Mesendoderm (in vitro differentiated cells): ENCODE measurements around the gene CCDC136.

ENCODE experiments used
- DNase-seq: peaks from one replicate; pipeline ENCODE4 v3.0.0; 2013
- H2AK5ac ChIP-seq: 2 replicates; pipeline ENCODE4 v1.6.1; 2013; ENCODE audit warnings: low read length, inconsistent platforms
- H2BK120ac ChIP-seq: 2 replicates; pipeline ENCODE4 v1.6.1; 2013; ENCODE audit warnings: low read depth, mild to moderate bottlenecking, low read length, moderate library complexity, mixed read lengths
- H2BK15ac ChIP-seq: replicated peaks from 2 replicates; pipeline ENCODE4 v1.6.1; 2013; ENCODE audit warnings: low read depth, mild to moderate bottlenecking, moderate library complexity
- H2BK5ac ChIP-seq: 2 replicates; pipeline ENCODE4 v1.6.1; 2013; ENCODE audit warnings: low read length, inconsistent platforms
- H3K18ac ChIP-seq: 2 replicates; pipeline ENCODE4 v1.6.1; 2013; ENCODE audit warnings: mild to moderate bottlenecking, low read length, mixed read lengths
- H3K23ac ChIP-seq: one replicate; pipeline ENCODE4 v1.6.1; 2013; ENCODE audit warnings: low read length
- H3K27ac ChIP-seq: 2 replicates; pipeline ENCODE4 v1.5.1; 2013; ENCODE audit warnings: low read depth, mild to moderate bottlenecking, inconsistent platforms, low read length, moderate library complexity
- H3K27me3 ChIP-seq: 2 replicates; pipeline ENCODE4 v1.6.1; 2013; ENCODE audit warnings: low read length, control low read depth, mild to moderate bottlenecking, inconsistent platforms; ENCODE audit not compliant: insufficient read depth, poor library complexity
- H3K36me3 ChIP-seq: 2 replicates; pipeline ENCODE4 v1.6.1; 2013; ENCODE audit warnings: low read length, inconsistent platforms; ENCODE audit not compliant: control insufficient read depth, insufficient read depth
- H3K4ac ChIP-seq: one replicate; pipeline ENCODE4 v1.6.1; 2013; ENCODE audit warnings: low read depth, mild to moderate bottlenecking, low read length, moderate library complexity
- H3K4me1 ChIP-seq: 2 replicates; pipeline ENCODE4 v1.6.1; 2013; ENCODE audit warnings: low read depth, low read length, inconsistent platforms; ENCODE audit not compliant: control insufficient read depth
- H3K4me2 ChIP-seq: 2 replicates; pipeline ENCODE4 v1.6.1; 2013; ENCODE audit warnings: low read length
- H3K4me3 ChIP-seq: 2 replicates; pipeline ENCODE4 v1.5.1; 2013; ENCODE audit warnings: mild to moderate bottlenecking, low read length
- H3K56ac ChIP-seq: one replicate; pipeline ENCODE4 v1.6.1; 2013; ENCODE audit warnings: low read length
- H3K79me1 ChIP-seq: 2 replicates; pipeline ENCODE4 v1.6.1; 2013; ENCODE audit warnings: low read length, inconsistent platforms
- H3K79me2 ChIP-seq: 2 replicates; pipeline ENCODE4 v1.6.1; 2013; ENCODE audit warnings: mild to moderate bottlenecking, low read length; ENCODE audit not compliant: control insufficient read depth, insufficient read depth
- H3K9ac ChIP-seq: 2 replicates; pipeline ENCODE4 v1.6.1; 2013; ENCODE audit warnings: low read length, inconsistent platforms
- H4K5ac ChIP-seq: one replicate; pipeline ENCODE4 v1.6.1; 2013; ENCODE audit warnings: low read length
- H4K8ac ChIP-seq: one replicate; pipeline ENCODE4 v1.6.1; 2013; ENCODE audit warnings: low read depth, mild to moderate bottlenecking, control low read depth, low read length, moderate library complexity
- WGBS: extraction: QIAGEN DNeasy Blood & Tissue Kit; methylation state at CpG from one replicate; pipeline ENCODE4 v1.1.7; 2013; ENCODE audit warnings: low lambda C conversion rate, missing lambda C conversion rate; ENCODE audit not compliant: insufficient coverage; ENCODE audit errors: extremely low coverage; 5-methylcytosine and 5-hydroxymethylcytosine counted together

The CCDC136 gene

GRCh38 chr7:128831994-128832879 lies 40.5 kb downstream of the CCDC136 start:
- Histone ChIP-seq H3K23ac (no peak overlapping the region), H4K5ac (no peak overlapping the region), H3K79me2 (peaks cover 12% of the 10 kb centered on the region), H2BK5ac (peak overlapping the region; percentile 89), H2BK120ac (peak overlapping the region; percentile 51), H3K27me3 (no peaks in the 10 kb centered on the region), H3K9ac (peak overlapping the region; percentile 84), H3K27ac (peak overlapping the region; percentile 88), H2BK15ac (no peak overlapping the region), H3K36me3 (peaks cover under 1% of the 10 kb centered on the region), H4K8ac (no peak overlapping the region), H3K4me1 (peaks cover 23% of the 10 kb centered on the region), H3K4me3 (peak overlapping the region; percentile 49), H3K56ac (peak overlapping the region; percentile 98), H3K79me1 (peaks cover 6% of the 10 kb centered on the region), H2AK5ac (no peak overlapping the region), H3K4me2 (peak overlapping the region; percentile 81), H3K4ac (peak overlapping the region; percentile 74), H3K18ac (peak overlapping the region; percentile 78)
- WGBS = no CpG with 5 or more reads among the region's 22 CpGs
- peak; percentile 97 for DNase-seq

- DNase-seq = no peak
- H3K9ac ChIP-seq = peak overlapping the region; percentile 71
- no peak overlapping the region for H2BK120ac ChIP-seq
- peak overlapping the region; percentile 41 for H3K4ac ChIP-seq
- no peaks in the 10 kb centered on the region for H3K27me3 ChIP-seq
- no peak overlapping the region for H2AK5ac ChIP-seq
- H4K5ac ChIP-seq = no peak overlapping the region
- H4K8ac ChIP-seq = no peak overlapping the region
- peak overlapping the region; percentile 74 for H3K4me2 ChIP-seq
- peak overlapping the region; percentile 89 for H2BK5ac ChIP-seq
- peak overlapping the region; percentile 56 for H3K18ac ChIP-seq
- peak overlapping the region; percentile 1 for H3K4me3 ChIP-seq
- no peak overlapping the region for H2BK15ac ChIP-seq
- H3K27ac ChIP-seq = peak overlapping the region; percentile 88
- no peak overlapping the region for H3K23ac ChIP-seq
- H3K56ac ChIP-seq = peak overlapping the region; percentile 98
- WGBS = no CpG with 5 or more reads among the region's 2 CpGs
- H3K4me1 ChIP-seq = peaks cover 20% of the 10 kb centered on the region
- H3K36me3 ChIP-seq = peaks cover 3% of the 10 kb centered on the region
- peaks cover 12% of the 10 kb centered on the region for H3K79me2 ChIP-seq
- H3K79me1 ChIP-seq = peaks cover 6% of the 10 kb centered on the region
These were observed 41.0 kb downstream of the CCDC136 start for GRCh38 chr7:128832880-128833147.

GRCh38 chr7:128833148-128833945 lies 41.6 kb downstream of the CCDC136 start:
- Histone ChIP-seq H3K56ac (peak overlapping the region; percentile 98), H4K8ac (no peak overlapping the region), H3K79me1 (peaks cover 6% of the 10 kb centered on the region), H3K27me3 (no peaks in the 10 kb centered on the region), H2AK5ac (no peak overlapping the region), H3K27ac (peak overlapping the region; percentile 88), H3K4me2 (peak overlapping the region; percentile 74), H3K4me1 (peaks cover 16% of the 10 kb centered on the region), H3K36me3 (peaks cover 6% of the 10 kb centered on the region), H2BK120ac (peak overlapping the region; percentile 5), H3K18ac (peak overlapping the region; percentile 56), H4K5ac (no peak overlapping the region), H3K9ac (peak overlapping the region; percentile 71), H3K4me3 (peak overlapping the region; percentile 1), H3K23ac (peak overlapping the region; percentile 57), H3K4ac (peak overlapping the region; percentile 41), H3K79me2 (peaks cover 12% of the 10 kb centered on the region), H2BK5ac (peak overlapping the region; percentile 89), H2BK15ac (no peak overlapping the region)
- no CpG with 5 or more reads among the region's 13 CpGs for whole genome bisulfite sequencing
- peak; percentile 72 for DNase-seq

GRCh38 chr7:128833946-128834325 lies 42.2 kb downstream of the CCDC136 start:
- Histone ChIP-seq H3K4me2 (no peak overlapping the region), H3K4me1 (peaks cover 15% of the 10 kb centered on the region), H3K4me3 (no peak overlapping the region), H3K79me2 (peaks cover 12% of the 10 kb centered on the region), H2BK5ac (no peak overlapping the region), H3K36me3 (peaks cover 7% of the 10 kb centered on the region), H3K18ac (peak overlapping the region; percentile 56), H3K79me1 (peaks cover 6% of the 10 kb centered on the region), H2BK15ac (no peak overlapping the region), H2BK120ac (no peak overlapping the region), H3K9ac (peak overlapping the region; percentile 47), H3K4ac (no peak overlapping the region), H4K8ac (no peak overlapping the region), H4K5ac (no peak overlapping the region), H3K27me3 (no peaks in the 10 kb centered on the region), H3K23ac (peak overlapping the region; percentile 57), H3K56ac (peak overlapping the region; percentile 98), H3K27ac (no peak overlapping the region), H2AK5ac (peak overlapping the region; percentile 49)
- WGBS = no CpG with 5 or more reads among the region's 4 CpGs
- DNase-seq = peak; percentile 57

GRCh38 chr7:128835231-128835751 lies 43.5 kb downstream of the CCDC136 start:
- H2BK5ac ChIP-seq = no peak overlapping the region
- H3K27ac ChIP-seq = no peak overlapping the region
- H3K18ac ChIP-seq = no peak overlapping the region
- peaks cover 12% of the 10 kb centered on the region for H3K79me2 ChIP-seq
- no peak overlapping the region for H4K5ac ChIP-seq
- no peak overlapping the region for H3K4ac ChIP-seq
- H2BK120ac ChIP-seq = no peak overlapping the region
- H3K27me3 ChIP-seq = no peaks in the 10 kb centered on the region
- peaks cover 7% of the 10 kb centered on the region for H3K4me1 ChIP-seq
- DNase-seq = no peak
- no CpG with 5 or more reads among the region's 16 CpGs for WGBS
- no peak overlapping the region for H3K56ac ChIP-seq
- H4K8ac ChIP-seq = no peak overlapping the region
- no peak overlapping the region for H3K4me3 ChIP-seq
- H3K23ac ChIP-seq = no peak overlapping the region
- no peak overlapping the region for H3K4me2 ChIP-seq
- H3K36me3 ChIP-seq = peaks cover 12% of the 10 kb centered on the region
- no peak overlapping the region for H3K9ac ChIP-seq
- peaks cover 6% of the 10 kb centered on the region for H3K79me1 ChIP-seq
- H2BK15ac ChIP-seq = no peak overlapping the region
- H2AK5ac ChIP-seq = no peak overlapping the region
